Mesodermal cell (in vitro differentiated cells): Measurements from ENCODE around the gene KCNAB2.
"Not testable (repeated sequence)": the region's sequence is repeated elsewhere in the genome, so short reads cannot be mapped to it uniquely, and the experiment has no call there.

ENCODE experiments used
- H3K27ac ChIP-seq: 2 replicates; pipeline ENCODE4 v1.7.0; 2013; ENCODE audit warnings: mild to moderate bottlenecking, low read depth, low read length, moderate library complexity; ENCODE audit not compliant: severe bottlenecking
- H3K36me3 ChIP-seq: 2 replicates; pipeline ENCODE4 v1.7.1; 2013; ENCODE audit warnings: mild to moderate bottlenecking, low read length, moderate library complexity; ENCODE audit not compliant: control insufficient read depth, insufficient read depth
- H3K4me1 ChIP-seq: one replicate; pipeline ENCODE4 v1.7.1; 2013; ENCODE audit warnings: mild to moderate bottlenecking, low read length; ENCODE audit not compliant: insufficient read depth, control insufficient read depth, poor library complexity, severe bottlenecking
- H3K4me3 ChIP-seq: 2 replicates; pipeline ENCODE4 v1.7.0; 2013; ENCODE audit warnings: low read length, control low read depth, mild to moderate bottlenecking; ENCODE audit not compliant: insufficient read depth, poor library complexity, severe bottlenecking; ENCODE audit errors: extremely low read depth
- H3K9me3 ChIP-seq: 2 replicates; pipeline ENCODE4 v1.7.1; 2013; ENCODE audit warnings: mild to moderate bottlenecking, low read length, moderate library complexity; ENCODE audit not compliant: control insufficient read depth
- WGBS, 2 experiments: methylation state at CpG; one replicate each; pipeline ENCODE4 v1.1.5; 2013; ENCODE audit warnings: missing lambda C conversion rate in 2 of 2; ENCODE audit not compliant: insufficient coverage in 2 of 2; 5-methylcytosine and 5-hydroxymethylcytosine counted together

The KCNAB2 gene

DNA sequence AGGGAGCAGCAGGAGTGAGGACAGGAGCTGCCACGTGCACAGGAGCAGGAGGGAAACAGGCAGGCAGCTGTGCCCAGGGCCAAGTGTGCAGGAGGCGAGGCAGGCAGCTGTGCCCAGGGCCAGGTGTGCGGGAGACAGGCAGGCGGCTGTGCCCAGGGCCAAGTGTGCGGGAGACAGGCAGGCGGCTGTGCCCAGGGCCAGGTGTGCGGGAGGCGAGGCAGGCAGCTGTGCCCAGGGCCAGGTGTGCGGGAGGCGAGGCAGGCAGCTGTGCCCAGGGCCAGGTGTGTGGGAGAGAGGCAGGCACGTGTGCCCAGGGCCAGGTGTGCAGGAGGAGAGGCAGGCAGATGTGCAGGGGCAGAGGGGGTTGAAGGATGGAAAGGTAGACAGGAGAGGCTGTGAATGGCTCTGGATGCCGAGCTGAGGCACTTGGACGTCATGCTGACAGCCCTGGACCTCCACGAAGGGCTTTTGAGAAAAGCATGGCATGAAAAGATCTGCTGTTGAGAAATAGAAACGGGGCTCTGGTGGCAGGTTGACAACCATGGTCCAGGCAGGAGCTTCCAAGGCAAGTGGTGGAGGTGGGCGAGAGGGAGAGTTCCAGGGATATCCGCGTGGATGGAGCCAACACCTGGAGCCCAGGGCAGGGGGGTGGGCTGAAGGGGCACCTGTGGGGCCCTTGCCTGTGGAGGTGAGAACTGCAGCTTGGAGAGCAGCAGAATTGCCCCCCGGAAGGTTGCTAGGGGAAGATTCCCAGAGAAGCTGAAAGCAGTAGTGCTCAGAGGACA, 34.3 kb upstream of the KCNAB2 start:
- H3K9me3 ChIP-seq, result no peaks in the 10 kb centered on the region
- no peaks in the 10 kb centered on the region for H3K36me3 ChIP-seq
- H3K4me1 ChIP-seq, result no peaks in the 10 kb centered on the region
- WGBS, 2 experiments, result 89 to 93% methylated on average over 15 to 19 of the region's 19 CpGs
- H3K27ac ChIP-seq, result no peak overlapping the region
- H3K4me3 ChIP-seq, result no peak overlapping the region

DNA sequence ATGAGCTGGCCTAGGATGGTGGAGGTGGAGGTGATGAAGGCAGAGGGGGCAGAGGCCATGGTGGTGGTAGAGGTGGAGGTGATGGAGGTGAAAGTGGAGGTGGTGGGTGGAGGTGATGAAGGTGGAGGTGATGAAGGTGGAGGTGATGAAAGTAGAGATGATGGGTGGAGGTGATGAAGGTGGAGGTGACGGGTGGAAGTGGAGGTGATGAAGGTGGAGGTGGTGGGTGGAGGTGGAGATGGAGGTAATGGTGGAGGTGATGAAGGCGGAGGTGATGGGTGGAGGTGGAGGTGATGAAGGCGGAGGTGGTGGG, 33.8 kb upstream of the KCNAB2 start:
- Histone ChIP-seq H3K9me3 (no peaks in the 10 kb centered on the region), H3K36me3 (no peaks in the 10 kb centered on the region), H3K4me3 (no peak overlapping the region), H3K27ac (no peak overlapping the region), H3K4me1 (no peaks in the 10 kb centered on the region)
- WGBS, 2 experiments, result 90 to 95% methylated on average over 2 to 3 of the region's 3 CpGs

DNA sequence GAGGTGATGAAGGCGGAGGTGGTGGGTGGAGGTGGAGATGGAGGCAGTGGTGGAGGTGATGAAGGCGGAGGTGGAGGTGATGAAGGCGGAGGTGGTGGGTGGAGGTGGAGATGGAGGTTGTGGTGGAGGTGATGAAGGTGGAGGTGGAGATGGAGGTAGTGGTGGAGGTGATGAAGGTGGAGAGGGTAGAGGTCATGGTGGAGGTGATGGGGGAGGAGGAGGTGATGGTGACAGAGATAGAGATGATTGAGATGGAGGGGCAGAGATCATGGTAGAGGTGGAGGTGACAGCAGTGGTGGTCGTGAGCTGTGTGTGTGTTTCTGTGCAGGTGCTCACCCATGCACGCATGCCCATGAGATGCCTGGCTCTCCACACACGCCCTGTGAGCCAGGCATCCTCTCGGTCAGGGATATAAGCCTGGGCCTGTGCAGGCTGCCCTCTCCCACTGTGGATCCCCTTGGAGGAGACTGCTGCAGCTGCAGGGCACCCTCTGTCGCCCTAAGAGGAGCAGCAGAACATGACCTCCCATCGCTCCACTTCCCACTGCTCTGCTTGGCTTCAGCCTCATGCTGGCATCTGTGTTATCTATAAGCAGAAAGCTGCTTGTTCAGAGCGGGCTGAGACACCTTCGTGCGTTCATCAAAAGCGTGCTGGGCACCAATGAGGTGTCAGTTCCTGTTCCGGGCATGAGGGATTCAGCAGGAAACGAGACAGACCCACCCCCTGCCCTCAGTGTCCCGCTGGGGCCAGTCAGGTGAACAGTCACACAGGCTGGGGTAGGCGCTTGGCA, 33.0 kb upstream of the KCNAB2 start:
- Histone ChIP-seq H3K27ac (no peak overlapping the region), H3K9me3 (no peaks in the 10 kb centered on the region), H3K4me3 (no peak overlapping the region), H3K36me3 (no peaks in the 10 kb centered on the region), H3K4me1 (no peaks in the 10 kb centered on the region)
- WGBS, 2 experiments, result 85 to 87% methylated on average over 16 of the region's 17 CpGs

DNA sequence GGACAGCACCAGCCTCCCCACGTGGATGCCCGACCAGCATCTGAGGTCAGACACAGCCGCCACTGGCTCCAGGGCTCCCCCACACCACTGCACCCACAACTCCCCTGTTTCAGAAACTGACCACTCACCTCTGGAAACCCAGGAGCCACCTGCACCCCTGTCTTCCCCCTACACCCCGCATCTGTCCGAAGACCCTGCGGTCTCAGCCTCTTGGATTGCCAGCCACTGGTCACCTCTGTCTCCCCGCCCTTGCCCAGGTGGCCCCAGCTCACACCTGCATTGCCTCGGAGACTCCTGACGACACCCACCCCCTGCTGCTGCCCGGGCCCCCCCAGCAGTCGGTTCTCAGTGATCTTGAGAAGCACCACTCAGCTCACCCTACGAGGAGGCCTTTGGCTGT, 32.2 kb upstream of the KCNAB2 start:
- Histone ChIP-seq H3K9me3 (no peaks in the 10 kb centered on the region), H3K27ac (no peak overlapping the region), H3K36me3 (no peaks in the 10 kb centered on the region), H3K4me3 (no peak overlapping the region), H3K4me1 (no peaks in the 10 kb centered on the region)
- WGBS, 2 experiments, result 78 to 93% methylated on average over 10 to 12 of the region's 12 CpGs

DNA sequence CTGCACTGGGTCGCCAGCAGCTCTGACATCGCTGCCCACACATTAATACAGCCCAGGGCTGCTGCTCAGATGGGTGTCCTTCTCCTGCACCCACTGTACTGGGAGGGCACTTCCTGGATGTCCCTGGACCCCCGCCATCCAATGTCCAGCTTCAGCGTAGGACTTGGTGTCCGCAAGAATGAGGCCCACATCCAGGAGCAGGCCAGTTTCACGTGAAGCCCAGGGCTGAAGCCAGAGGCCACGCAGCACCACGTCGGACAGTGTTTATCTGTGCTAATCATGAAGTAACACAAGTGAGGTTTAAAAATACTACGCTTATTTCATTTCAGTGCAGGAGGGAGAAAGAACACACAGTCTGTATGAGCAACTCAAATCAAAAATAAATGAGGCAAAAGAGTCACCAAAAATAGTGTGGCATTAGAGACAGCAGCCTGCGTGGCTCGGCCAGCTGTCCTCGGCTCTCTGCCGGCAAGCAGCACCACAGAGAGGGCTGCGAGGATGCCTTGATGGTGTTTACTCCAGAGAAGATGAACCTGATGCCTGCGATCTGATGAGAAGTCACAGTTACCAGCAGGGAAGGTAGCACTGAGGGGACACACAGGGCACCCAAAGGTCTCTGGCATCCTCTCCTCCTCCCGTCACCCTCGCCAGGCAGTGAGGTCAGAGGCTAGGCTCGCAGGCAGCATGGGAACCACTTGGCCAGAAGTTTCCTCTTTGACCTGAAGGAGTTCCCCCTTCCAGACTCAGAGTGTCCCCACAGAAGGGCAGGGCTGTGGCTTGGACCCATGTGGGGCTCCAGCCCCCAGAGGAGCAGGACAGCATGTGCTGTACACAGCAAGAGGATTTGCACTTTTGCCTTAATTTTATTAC, 31.3 kb upstream of the KCNAB2 start:
- no peak overlapping the region for H3K4me3 ChIP-seq
- H3K27ac ChIP-seq, result no peak overlapping the region
- H3K36me3 ChIP-seq, result no peaks in the 10 kb centered on the region
- WGBS, 2 experiments, result 92 to 94% methylated on average over 16 to 19 of the region's 19 CpGs
- no peaks in the 10 kb centered on the region for H3K9me3 ChIP-seq
- H3K4me1 ChIP-seq, result no peaks in the 10 kb centered on the region

DNA sequence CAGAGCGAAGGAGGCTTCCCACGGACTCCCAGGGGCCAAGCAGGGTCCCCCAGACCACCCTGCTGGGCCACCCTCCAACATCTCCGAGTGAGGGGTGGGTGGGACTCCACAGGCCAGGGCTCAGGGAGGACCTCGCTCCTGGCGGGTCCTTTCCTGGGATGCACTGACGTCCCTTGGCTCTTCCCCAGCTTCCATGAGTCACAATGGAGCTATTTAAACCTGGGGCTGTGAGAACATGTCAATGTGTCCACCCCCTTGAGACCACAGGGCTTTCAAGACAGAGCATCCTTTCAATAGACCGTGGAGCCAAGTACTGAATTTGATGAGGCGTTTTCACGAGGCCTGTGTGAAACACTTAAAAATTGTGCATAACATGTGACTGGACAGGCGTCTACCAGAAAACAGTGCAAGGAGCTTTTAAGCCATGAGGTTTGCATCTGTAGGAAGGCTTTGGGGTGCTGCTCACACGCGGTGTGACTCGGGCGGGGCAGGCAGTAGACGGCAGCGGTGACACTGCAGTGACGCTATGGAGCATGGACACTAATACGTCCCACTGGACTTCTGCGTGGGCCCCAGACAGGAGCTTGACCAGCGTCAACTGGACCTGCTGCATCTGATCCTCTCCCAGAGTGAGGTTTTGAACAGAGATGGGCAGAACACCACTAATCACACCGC, 29.4 kb upstream of the KCNAB2 start:
- H3K36me3 ChIP-seq, result no peaks in the 10 kb centered on the region
- 90 to 92% methylated on average over 19 to 20 of the region's 21 CpGs for WGBS, 2 experiments
- H3K27ac ChIP-seq, result no peak overlapping the region

DNA sequence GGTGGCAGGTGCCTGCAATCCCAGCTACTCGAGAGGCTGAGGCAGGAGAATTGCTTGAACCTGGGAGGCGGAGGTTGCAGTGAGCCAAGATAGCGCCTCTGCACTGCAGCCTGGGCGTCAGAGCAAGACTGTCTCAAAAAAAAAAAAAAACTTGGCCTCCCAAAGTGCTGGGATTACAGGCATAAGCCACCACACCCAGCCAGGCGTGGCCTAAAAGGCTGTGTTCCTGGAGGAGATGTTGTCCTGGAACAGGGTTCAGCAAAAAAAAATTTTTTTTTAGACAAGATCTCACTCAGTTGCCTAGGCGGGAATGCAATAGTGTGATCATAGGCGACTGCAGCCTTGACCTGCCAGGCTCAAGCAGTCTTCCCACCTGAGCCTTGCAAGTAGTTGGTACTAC, 28.0 kb upstream of the KCNAB2 start:
- H3K36me3 ChIP-seq, H3K9me3 ChIP-seq, H3K4me1 ChIP-seq, H3K4me3 ChIP-seq, H3K27ac ChIP-seq: not testable (repeated sequence)
- 84 to 85% methylated on average over 6 of the region's 7 CpGs for WGBS, 2 experiments

More for the DNA sequence above, 29.4 kb upstream of the KCNAB2 start:
- no peaks in the 10 kb centered on the region for H3K9me3 ChIP-seq
- no peak overlapping the region for H3K4me3 ChIP-seq
- H3K4me1 ChIP-seq, result no peaks in the 10 kb centered on the region

DNA sequence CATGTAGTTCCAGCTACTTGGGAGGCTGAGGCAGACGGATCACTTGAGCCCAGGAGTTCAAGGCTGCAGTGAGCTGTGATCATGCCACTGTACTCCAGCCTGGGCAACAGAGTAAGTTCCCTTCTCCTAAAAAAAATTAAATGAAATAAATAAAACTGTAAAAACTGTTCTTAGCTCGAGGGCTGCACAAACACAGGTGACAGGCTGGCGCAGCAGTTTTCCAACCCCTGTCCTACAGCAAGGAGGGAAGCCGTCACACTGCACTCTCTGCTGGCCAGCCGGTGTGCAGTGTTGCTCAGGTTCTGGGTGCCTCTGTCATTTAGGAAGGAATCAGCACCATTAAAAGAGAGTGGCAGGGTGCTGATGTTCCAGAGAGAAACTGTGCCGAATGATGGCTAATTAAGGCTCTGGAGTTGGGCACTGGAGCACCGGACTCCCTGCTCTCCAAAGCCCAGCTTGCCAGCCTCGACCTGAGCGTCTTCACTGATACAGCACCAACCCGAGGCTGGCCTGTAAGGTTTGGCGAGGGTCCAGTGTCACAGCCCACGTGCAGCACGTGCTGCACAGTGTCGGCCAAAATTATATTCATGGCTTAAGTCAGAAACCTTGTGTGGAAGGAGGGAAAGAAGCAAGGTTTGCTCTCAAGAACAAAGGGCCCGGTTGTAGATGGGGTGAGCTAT, 26.4 kb upstream of the KCNAB2 start:
- WGBS, 2 experiments, result 78 to 87% methylated on average over 14 of the region's 15 CpGs
- Histone ChIP-seq H3K27ac (no peak overlapping the region), H3K9me3 (no peaks in the 10 kb centered on the region), H3K4me3 (no peak overlapping the region), H3K36me3 (no peaks in the 10 kb centered on the region), H3K4me1 (no peaks in the 10 kb centered on the region)

DNA sequence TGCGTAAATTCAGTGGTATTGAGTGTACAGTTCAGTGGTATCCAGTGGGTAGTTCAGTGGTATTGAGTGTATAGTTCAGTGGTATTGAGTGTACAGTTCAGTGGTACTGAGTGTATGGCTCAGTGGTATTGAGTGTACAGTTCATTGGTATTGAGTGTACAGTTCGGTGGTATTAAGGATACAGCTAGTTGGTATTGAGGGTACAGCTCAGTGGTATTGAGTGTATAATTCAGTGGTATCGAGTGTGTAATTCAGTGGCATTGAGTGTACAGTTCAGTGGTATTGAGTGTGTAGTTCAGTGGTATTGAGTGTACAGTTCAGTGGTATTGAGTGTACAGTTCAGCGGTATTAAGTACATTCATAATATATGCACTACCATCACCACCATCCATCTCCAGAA, 23.5 kb upstream of the KCNAB2 start:
- Histone ChIP-seq H3K36me3 (no peaks in the 10 kb centered on the region), H3K27ac (no peak overlapping the region), H3K4me1 (no peaks in the 10 kb centered on the region), H3K4me3 (no peak overlapping the region), H3K9me3 (no peaks in the 10 kb centered on the region)
- WGBS, 2 experiments, result 78 to 82% methylated on average over 3 to 4 of the region's 4 CpGs

DNA sequence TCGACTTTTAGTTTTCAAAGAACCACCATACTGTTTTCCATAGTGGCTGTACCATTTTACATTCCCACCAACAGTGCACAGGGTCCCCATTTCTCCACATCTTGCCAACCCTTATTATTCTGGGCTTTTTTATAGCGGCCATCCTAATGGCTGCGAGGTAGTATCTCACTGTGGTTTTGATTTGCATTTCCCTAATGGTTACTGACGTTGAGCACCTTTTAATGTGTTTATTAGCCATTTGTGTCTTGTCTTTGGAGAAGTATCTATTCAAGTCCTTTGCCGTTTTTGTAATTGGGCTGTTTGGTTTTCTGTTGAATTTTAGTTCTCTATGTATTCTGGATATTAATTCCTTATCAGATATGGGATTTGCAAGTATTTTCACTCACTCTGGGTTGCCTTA, 22.3 kb upstream of the KCNAB2 start:
- WGBS, 2 experiments, result 64 to 92% methylated on average over 3 to 4 of the region's 5 CpGs
- Histone ChIP-seq H3K27ac (no peak overlapping the region), H3K9me3 (no peaks in the 10 kb centered on the region), H3K4me3 (no peak overlapping the region), H3K36me3 (no peaks in the 10 kb centered on the region), H3K4me1 (no peaks in the 10 kb centered on the region)
